DMS53 treated with DMSO at 0.1 percent for 48 hours (cell line): ENCODE results near the gene RGS6.

Experiments
- DNase-seq: peaks from one replicate; lab custom pipeline; 2025; ENCODE audit not compliant: unreplicated experiment; lab: John Stamatoyannopoulos, UW

The RGS6 gene

GRCh38 chr14:72303930-72304329 lies 371.7 kb downstream of the RGS6 start:
- DNase-seq = no peak

DNA sequence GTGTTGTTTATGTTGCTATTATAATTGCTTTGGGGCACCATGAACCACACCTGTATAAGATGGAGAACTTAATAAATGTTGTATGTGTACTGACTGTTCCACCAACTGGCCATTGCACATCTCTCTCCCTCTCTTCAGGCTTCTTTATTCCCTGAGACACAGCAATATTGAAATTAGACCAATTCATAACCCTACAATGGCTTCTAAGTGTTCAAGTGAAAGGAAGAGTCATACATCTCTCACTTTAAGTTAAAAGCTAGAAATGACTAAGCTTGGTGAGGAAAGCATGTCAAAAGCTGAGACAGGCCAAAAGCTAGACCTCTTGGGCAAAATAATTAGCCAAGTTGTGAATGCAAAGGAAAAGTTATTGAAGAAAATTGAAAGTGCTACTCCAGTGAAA lies 373.3 kb downstream of the RGS6 start:
- no peak for DNase-seq

- DNase-seq = no peak
Measured at GRCh38 chr14:72308967-72309485, 376.8 kb downstream of the RGS6 start.

DNA sequence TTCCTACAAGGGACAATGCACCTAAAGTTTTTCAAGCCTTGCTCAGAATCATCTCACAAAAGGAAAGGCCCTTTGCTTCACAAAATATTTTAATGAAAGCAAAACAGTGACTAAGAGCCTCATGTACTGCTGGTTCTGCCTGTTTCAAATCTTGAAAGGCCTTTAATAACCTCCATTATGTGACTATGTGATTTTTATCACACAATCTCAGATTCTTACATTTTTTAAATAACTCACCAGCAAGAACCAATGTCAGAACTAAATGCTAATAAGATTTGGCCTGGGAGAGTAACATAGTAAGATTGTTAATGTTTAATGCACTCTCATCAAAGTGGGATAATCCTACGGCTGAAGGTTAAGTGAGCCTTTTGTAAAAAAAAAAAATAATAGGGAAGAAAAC lies 378.9 kb downstream of the RGS6 start:
- no peak for DNase-seq

DNA sequence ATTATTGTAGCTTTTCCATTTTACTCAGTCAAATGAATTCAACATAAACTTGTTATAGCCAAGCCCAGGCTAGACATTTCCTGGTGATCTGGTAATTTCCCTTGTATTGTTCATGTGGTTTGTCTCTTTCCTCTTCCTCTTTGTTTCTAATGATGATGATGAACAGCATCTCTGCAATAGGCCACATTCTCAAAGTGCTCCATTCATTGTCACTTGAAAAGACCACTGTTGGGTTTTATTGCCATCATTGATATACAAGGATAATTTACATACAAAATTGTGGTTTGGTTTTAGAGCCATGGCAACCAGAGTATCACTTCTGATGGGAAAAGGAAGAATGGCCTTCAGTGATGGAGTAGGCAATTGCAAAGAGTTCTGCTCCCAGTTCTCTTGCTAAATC lies 379.3 kb downstream of the RGS6 start:
- DNase-seq = no peak

- DNase-seq = no peak
Measured at GRCh38 chr14:72314808-72315435, 382.7 kb downstream of the RGS6 start.

GRCh38 chr14:72315714-72316113 lies 383.5 kb downstream of the RGS6 start:
- DNase-seq = no peak

DNA sequence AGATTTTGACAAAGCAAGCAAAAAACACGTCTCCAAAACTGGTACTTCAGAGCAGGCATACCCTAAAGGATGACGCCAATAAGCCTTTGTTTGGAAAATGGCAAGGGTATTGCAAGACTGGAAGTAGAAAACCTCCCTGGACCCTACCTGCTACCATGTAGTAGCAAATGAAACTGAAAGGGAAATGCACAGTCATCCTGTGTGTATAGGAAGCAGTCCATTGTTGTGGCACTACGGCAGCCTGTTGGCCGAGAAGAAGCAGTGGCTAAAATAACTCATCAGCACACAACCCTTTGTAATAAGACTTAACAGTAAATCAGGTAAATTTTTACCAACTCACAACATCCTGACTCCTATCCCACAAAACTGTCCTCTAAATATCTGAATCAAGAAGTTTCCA lies 386.4 kb downstream of the RGS6 start:
- DNase-seq = no peak

DNA sequence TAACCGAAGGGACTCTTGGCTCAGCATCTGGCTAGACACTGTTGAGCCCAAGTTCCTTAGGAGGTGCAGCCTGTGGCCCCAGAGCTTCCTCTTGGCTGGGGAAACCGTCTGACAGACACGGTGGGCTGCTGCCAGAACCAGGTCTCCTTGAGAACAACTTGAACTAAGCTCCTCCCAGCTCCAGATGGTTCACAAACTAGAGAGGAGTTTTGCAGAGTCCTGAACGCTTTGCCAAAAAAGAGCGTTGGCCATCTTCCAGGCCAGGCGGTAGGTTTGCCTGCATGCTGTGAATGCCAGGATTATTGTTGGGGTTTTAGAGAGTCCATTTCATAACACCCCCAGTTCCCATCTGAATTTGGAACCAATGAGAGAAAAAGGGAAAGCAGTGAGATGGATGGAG lies 399.8 kb downstream of the RGS6 start:
- no peak for DNase-seq

GRCh38 chr14:72332871-72333270 lies 400.6 kb downstream of the RGS6 start:
- DNase-seq = no peak

- no peak for DNase-seq
Measured at GRCh38 chr14:72333357-72333756, 401.1 kb downstream of the RGS6 start.

DNA sequence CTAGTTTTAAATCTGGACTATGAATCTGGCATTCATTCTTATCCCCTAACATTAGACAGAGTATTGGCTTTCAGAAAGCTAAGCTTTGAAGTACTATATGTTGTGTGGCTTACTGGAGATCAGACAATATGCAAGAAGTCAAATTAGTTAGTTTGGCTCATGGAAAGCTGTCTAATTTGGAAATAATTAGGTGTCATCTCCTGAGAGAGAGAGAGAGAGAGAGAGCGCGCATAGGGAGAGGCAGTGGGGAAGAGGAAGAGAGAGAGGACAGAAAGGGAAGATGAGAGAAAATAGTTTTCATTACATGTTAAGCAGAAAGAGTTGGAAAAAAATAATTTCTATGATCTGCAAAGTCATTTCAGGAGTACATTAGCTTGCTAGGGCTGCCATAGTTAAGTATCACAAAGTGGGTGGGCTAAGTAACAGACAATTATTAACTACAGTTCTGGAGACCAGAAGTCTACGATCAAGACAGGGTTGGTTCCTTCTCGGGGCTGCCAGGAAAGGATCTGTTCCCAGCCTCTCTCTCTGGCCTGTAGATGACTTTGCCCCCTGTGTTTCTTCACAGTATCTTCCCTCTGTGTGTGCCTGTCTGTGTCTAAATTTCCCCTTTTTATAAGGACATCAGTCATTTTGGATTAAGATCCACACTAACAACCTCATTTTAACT lies 404.2 kb downstream of the RGS6 start:
- no peak for DNase-seq

GRCh38 chr14:72341237-72341636 lies 409.0 kb downstream of the RGS6 start:
- no peak for DNase-seq

DNA sequence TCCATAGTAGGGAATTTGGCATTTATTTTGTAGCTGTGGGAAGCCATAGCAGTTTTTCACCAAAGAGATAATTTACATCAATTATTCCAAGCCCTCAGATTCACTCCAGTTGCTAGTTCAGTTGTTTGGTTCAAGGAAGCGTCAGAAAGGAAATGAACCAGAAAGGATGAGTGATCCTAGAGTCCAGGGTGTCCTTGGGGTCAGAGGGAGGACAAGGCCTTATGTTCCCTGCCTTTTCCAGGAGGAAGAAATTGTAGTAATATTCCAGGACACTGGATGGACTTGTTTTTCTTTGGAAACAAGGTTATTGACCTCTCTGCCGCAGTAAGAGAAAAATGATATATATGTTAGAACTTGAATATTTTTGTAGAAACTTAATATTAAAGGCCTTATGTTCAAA lies 409.5 kb downstream of the RGS6 start:
- no peak for DNase-seq

DNA sequence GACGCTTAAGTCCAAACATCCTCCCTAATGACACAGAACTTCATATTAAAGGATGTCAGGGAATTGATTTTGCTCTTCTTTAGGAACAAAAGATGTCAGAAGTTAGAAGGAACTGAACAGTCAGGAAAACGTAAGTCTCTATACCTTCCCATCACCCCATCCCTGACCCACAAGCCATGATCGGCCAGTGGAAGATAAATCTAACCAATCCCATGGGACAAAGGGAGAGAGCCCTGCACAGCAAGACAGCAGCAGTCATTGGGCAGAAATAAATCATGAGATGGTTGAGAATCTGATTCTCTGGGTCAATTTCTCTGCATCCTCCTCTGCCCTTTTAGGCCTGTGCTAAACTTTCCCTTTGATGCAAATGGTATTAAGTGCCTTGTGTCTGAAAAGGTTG lies 414.9 kb downstream of the RGS6 start:
- no peak for DNase-seq

- no peak for DNase-seq
Measured at GRCh38 chr14:72350215-72350614, 418.0 kb downstream of the RGS6 start.

GRCh38 chr14:72352012-72352411 lies 419.8 kb downstream of the RGS6 start:
- no peak for DNase-seq

- DNase-seq = no peak
Measured at GRCh38 chr14:72366619-72367018, 434.4 kb downstream of the RGS6 start.

- DNase-seq = no peak
Measured at GRCh38 chr14:72369106-72369505, 436.9 kb downstream of the RGS6 start.

GRCh38 chr14:72377016-72377415 lies 444.8 kb downstream of the RGS6 start:
- DNase-seq = no peak

DNA sequence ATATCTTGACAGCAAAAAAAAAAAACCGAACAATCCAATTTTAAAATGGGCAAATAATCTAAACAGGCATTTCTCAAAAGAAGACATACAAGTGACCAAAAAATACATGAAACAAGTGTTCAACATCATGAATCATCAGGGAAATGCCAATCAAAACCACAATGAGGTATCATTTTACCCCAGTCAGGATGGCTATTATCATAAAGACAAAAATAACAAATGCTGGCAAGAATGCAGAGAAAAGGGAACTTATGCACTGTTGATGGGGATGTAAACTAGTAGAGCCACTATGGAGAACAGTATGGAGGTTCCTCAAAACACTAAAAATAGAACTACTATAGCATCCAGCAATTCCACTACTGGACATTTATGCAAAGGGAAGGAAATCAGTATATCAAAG lies 448.2 kb downstream of the RGS6 start:
- DNase-seq = no peak

DNA sequence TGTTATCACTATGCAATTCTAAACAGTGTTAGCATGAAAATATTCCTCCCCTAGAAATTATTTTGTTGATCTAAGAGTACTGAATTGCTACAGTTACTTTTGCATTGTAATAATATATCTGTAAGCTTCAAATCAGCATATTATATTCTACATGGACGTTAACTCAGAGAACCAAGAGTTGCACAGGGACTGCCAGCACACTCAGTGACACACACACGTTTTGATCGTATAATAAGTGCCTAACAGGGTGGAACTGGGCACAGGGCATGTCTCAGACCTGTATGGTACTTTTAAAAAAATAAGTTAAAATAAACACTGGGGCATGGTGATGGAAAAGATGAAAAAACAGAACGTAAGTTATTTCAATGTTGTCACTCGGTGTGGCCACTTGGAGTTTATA lies 451.6 kb downstream of the RGS6 start:
- no peak for DNase-seq

GRCh38 chr14:72387726-72388125 lies 455.5 kb downstream of the RGS6 start:
- no peak for DNase-seq
